K562 (cell line): ENCODE measurements around the gene PAIP1. TPM values are rescaled to one million over a fixed set of nuclear protein-coding genes. Genes with fewer than 3 reads are reported as not detected.

Experiments
- ARHGAP35 ChIP-seq: fragments of 450-650 bp; IDR thresholded peaks from 2 replicates; pipeline ENCODE4 v1.6.1; 2018; ENCODE audit not compliant: partially characterized antibody
- BDP1 ChIP-seq: IDR thresholded peaks from 3 replicates; pipeline ENCODE4 v1.6.1; 2011; ENCODE audit not compliant: insufficient read length, insufficient read depth
- EWSR1 ChIP-seq: fragments of 450-650 bp; IDR thresholded peaks from 2 replicates; pipeline ENCODE4 v1.6.1; 2018; ENCODE audit warnings: borderline replicate concordance, mild to moderate bottlenecking, low read depth, moderate library complexity; ENCODE audit not compliant: partially characterized antibody
- KLF13 ChIP-seq: fragments of 450-650 bp; IDR thresholded peaks from 2 replicates; pipeline ENCODE4 v1.6.1; 2016; ENCODE audit warnings: missing genetic modification characterization, low read depth, mild to moderate bottlenecking, missing compliant biosample characterization, moderate library complexity, borderline replicate concordance
- PCBP2 ChIP-seq: fragments of 200-400 bp; formaldehyde crosslinking; IDR thresholded peaks from 2 replicates; pipeline ENCODE4 v1.6.1; 2018; ENCODE audit warnings: low read length, low read depth, mild to moderate bottlenecking, moderate library complexity; ENCODE audit not compliant: poor library complexity, severe bottlenecking
- PHF8 ChIP-seq: fragments of 200-600 bp; sonication (generic); IDR thresholded peaks from 2 replicates; pipeline ENCODE4 v1.6.1; 2012; ENCODE audit warnings: mixed run types, mild to moderate bottlenecking, inconsistent platforms, low read length, moderate library complexity, borderline replicate concordance
- PTTG1 ChIP-seq: fragments of 450-650 bp; IDR thresholded peaks from 2 replicates; pipeline ENCODE4 v1.6.1; 2016; ENCODE audit warnings: low read depth, mild to moderate bottlenecking, missing genetic modification characterization, missing compliant biosample characterization
- RBM14 ChIP-seq: fragments of 200-400 bp; formaldehyde crosslinking; IDR thresholded peaks from 2 replicates; pipeline ENCODE4 v1.6.1; 2018; ENCODE audit warnings: low read depth, mild to moderate bottlenecking, low read length, moderate library complexity, borderline replicate concordance; ENCODE audit not compliant: insufficient read depth
- RCOR1 ChIP-seq, 2 experiments: IDR thresholded peaks; 2 replicates each; pipeline ENCODE4 v1.6.1; 2012; ENCODE audit warnings: low read depth in 2 of 2, low read length in 2 of 2, borderline replicate concordance in 1 of 2, improper control_type of control experiment in 1 of 2
- SIX5 ChIP-seq, 2 experiments: IDR thresholded peaks; 2 replicates each; pipeline ENCODE4 v1.6.1; 2011; ENCODE audit warnings: low read length in 2 of 2, borderline replicate concordance in 1 of 2, low read depth in 1 of 2, mild to moderate bottlenecking in 1 of 2, moderate library complexity in 1 of 2; ENCODE audit not compliant: insufficient read depth in 1 of 2
- SLC30A9 ChIP-seq: fragments of 250-450 bp; sonication (Bioruptor Pico); IDR thresholded peaks from 2 replicates; pipeline ENCODE4 v1.8.0; 2022; ENCODE audit warnings: mild to moderate bottlenecking, moderate library complexity
- SMAD4 ChIP-seq: fragments of 250-450 bp; sonication (Bioruptor Pico); conservative IDR thresholded peaks from 2 replicates; pipeline ENCODE4 v1.8.0; 2021; ENCODE audit warnings: inconsistent platforms, mild to moderate bottlenecking, moderate library complexity
- TFAM ChIP-seq: fragments of 250-450 bp; sonication (Bioruptor Pico); conservative IDR thresholded peaks from 2 replicates; pipeline ENCODE4 v1.5.0; 2021; ENCODE audit warnings: mild to moderate bottlenecking, moderate library complexity
- polyA plus RNA-seq, 8 experiments: library from polyadenylated mRNA; depleted of rRNA in 4 of 8; stranded (reverse) in 5 of 8; unstranded in 3 of 8; fragments of >200 nt; fragmentation: Nextera tagmentation in 2 of 8; fragmentation: Illumina TruSeq in 1 of 8; extraction: Ambion mirVana in 2 of 8; extraction: Trizol in 1 of 8; gene quantifications; 2 replicates each; pipeline versions ENCODE4 v1.2.1 to v1.2.3, GENCODE V29; 2011 to 2014; ENCODE audit warnings: inconsistent platforms in 1 of 8, missing spikeins in 1 of 8
- total RNA-seq, 7 experiments: library from RNA; depleted of rRNA in 6 of 7; stranded (reverse); fragments of >200 nt in 6 of 7; fragmentation: Illumina TruSeq in 2 of 7; extraction: Trizol in 2 of 7; gene quantifications; 2 replicates each; pipeline versions ENCODE4 v1.2.1 to v1.2.3, GENCODE V29; 2011 to 2021; ENCODE audit warnings: low replicate concordance in 1 of 7
- TF ChIP-seq, protein P1 (sequence below): fragments of 450-650 bp; IDR thresholded peaks from 2 replicates; pipeline ENCODE4 v1.6.1; 2017; ENCODE audit warnings: antibody characterized with exemption
- TF ChIP-seq, protein P2 (sequence below): fragments of 450-650 bp; formaldehyde crosslinking; IDR thresholded peaks from 2 replicates; pipeline ENCODE4 v1.4.0; 2022; ENCODE audit warnings: missing genetic modification characterization
- TF ChIP-seq, protein P3 (sequence below): sonication (generic); formaldehyde crosslinking; IDR thresholded peaks from 2 replicates; pipeline ENCODE4 v1.8.0; 2022; ENCODE audit warnings: mild to moderate bottlenecking, missing genetic modification reagents
- TF ChIP-seq, protein P4 (sequence below), 2 experiments: fragments of 450-650 bp; IDR thresholded peaks; 2 replicates each; pipeline ENCODE4 v1.6.1; 2018; ENCODE audit warnings: mild to moderate bottlenecking in 2 of 2, low read depth in 1 of 2; ENCODE audit not compliant: partially characterized antibody in 2 of 2

PAIP1 gene
- total and polyA plus RNA-seq, 9 of the 15 experiments (the other 6 are each of a cell fraction or from before 2014, with no cell fraction given) = 51.7 to 181 (median 102) TPM

DNA sequence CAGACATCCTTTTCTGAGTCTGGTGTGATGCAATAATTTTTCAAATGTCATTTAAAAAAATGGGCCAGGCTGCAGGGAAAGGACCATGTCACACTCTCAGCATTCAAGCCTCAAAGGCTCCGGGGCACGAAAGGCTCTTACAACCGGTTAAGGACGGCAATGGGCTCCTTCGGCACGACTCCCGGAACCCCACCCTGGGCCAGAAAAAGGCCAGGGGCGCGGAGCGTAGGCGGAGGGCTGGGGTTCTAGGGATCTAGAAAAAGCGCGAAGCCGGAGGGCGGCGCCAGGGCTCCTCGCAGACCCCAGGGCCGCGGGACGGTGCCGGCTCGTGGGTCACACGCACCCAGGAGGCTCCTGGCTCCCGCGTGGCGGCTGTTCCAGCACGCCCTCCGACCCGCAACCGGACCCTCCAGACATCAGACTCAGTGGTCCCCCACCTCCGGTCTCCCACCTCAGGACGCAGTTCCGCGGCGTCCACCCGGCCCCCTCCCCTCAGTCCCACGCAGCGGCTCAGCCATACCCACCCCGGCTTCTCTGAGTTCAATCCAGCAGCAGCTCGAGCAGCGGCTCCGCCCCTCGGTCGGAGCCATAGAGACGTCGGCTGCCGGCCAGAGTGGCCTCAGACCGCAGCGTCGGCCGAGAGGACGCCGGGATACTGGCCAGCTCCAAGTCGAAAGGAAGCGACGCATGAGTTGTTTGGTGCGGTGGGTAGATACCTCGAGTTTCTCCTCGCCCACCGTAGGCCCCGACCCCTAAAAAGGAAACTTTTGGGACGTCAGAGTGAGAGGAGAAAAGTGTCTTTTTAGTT is 73.4 kb downstream of the PAIP1 start, which contains the start of gene TMEM267 (continued):
- TF ChIP-seq SIX5 (IDR thresholded peaks at IDR 0.05; ENCODE audit: borderline replicate concordance in 1 of 2, insufficient read depth in 1 of 2, low read depth in 1 of 2, low read length in 2 of 2) = no peak
- TF ChIP-seq, protein P1, sequence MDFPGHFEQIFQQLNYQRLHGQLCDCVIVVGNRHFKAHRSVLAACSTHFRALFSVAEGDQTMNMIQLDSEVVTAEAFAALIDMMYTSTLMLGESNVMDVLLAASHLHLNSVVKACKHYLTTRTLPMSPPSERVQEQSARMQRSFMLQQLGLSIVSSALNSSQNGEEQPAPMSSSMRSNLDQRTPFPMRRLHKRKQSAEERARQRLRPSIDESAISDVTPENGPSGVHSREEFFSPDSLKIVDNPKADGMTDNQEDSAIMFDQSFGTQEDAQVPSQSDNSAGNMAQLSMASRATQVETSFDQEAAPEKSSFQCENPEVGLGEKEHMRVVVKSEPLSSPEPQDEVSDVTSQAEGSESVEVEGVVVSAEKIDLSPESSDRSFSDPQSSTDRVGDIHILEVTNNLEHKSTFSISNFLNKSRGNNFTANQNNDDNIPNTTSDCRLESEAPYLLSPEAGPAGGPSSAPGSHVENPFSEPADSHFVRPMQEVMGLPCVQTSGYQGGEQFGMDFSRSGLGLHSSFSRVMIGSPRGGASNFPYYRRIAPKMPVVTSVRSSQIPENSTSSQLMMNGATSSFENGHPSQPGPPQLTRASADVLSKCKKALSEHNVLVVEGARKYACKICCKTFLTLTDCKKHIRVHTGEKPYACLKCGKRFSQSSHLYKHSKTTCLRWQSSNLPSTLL = no peak
- no peak for TF ChIP-seq SLC30A9 (CRISPR knock-in tag)
- no peak for TF ChIP-seq TFAM (CRISPR knock-in tag)
- TF ChIP-seq, protein P2, sequence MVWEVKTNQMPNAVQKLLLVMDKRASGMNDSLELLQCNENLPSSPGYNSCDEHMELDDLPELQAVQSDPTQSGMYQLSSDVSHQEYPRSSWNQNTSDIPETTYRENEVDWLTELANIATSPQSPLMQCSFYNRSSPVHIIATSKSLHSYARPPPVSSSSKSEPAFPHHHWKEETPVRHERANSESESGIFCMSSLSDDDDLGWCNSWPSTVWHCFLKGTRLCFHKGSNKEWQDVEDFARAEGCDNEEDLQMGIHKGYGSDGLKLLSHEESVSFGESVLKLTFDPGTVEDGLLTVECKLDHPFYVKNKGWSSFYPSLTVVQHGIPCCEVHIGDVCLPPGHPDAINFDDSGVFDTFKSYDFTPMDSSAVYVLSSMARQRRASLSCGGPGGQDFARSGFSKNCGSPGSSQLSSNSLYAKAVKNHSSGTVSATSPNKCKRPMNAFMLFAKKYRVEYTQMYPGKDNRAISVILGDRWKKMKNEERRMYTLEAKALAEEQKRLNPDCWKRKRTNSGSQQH (CRISPR knock-in tag) = 0 out of 2 replicates have a peak, but pooled peaks have one; percentile 4
- TF ChIP-seq, protein P3, sequence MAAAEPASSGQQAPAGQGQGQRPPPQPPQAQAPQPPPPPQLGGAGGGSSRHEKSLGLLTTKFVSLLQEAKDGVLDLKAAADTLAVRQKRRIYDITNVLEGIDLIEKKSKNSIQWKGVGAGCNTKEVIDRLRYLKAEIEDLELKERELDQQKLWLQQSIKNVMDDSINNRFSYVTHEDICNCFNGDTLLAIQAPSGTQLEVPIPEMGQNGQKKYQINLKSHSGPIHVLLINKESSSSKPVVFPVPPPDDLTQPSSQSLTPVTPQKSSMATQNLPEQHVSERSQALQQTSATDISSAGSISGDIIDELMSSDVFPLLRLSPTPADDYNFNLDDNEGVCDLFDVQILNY (CRISPR knock-in tag) = 0 out of 2 replicates have a peak, but pooled peaks have one; percentile 17
- TF ChIP-seq, protein P4, sequence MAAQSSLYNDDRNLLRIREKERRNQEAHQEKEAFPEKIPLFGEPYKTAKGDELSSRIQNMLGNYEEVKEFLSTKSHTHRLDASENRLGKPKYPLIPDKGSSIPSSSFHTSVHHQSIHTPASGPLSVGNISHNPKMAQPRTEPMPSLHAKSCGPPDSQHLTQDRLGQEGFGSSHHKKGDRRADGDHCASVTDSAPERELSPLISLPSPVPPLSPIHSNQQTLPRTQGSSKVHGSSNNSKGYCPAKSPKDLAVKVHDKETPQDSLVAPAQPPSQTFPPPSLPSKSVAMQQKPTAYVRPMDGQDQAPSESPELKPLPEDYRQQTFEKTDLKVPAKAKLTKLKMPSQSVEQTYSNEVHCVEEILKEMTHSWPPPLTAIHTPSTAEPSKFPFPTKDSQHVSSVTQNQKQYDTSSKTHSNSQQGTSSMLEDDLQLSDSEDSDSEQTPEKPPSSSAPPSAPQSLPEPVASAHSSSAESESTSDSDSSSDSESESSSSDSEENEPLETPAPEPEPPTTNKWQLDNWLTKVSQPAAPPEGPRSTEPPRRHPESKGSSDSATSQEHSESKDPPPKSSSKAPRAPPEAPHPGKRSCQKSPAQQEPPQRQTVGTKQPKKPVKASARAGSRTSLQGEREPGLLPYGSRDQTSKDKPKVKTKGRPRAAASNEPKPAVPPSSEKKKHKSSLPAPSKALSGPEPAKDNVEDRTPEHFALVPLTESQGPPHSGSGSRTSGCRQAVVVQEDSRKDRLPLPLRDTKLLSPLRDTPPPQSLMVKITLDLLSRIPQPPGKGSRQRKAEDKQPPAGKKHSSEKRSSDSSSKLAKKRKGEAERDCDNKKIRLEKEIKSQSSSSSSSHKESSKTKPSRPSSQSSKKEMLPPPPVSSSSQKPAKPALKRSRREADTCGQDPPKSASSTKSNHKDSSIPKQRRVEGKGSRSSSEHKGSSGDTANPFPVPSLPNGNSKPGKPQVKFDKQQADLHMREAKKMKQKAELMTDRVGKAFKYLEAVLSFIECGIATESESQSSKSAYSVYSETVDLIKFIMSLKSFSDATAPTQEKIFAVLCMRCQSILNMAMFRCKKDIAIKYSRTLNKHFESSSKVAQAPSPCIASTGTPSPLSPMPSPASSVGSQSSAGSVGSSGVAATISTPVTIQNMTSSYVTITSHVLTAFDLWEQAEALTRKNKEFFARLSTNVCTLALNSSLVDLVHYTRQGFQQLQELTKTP (IDR thresholded peaks at IDR 0.05; ENCODE audit: low read depth in 1 of 2, partially characterized antibody in 2 of 2) = peak; percentile 35 to 71
- no peak for TF ChIP-seq PTTG1 (tag)
- peak; percentile 61; the same call in 1 of the 2 replicates for TF ChIP-seq SMAD4
- TF ChIP-seq PCBP2 = no peak
- TF ChIP-seq EWSR1 = no peak
- TF ChIP-seq RCOR1 (IDR thresholded peaks at IDR 0.05; ENCODE audit: borderline replicate concordance in 1 of 2, low read depth in 2 of 2, low read length in 2 of 2) = no peak; a peak in 1 of 4 replicates
- TF ChIP-seq BDP1 = no peak
- peak; percentile 68 for TF ChIP-seq KLF13 (tag)
- no peak for TF ChIP-seq ARHGAP35
- TF ChIP-seq RBM14 = peak; percentile 86; the same call in 1 of the 2 replicates
- TF ChIP-seq PHF8 = peak; percentile 99
